ENCODE measurements around the gene IL3RA. TPM values are rescaled to one million over a fixed set of nuclear protein-coding genes. Genes with fewer than 3 reads are reported as not detected.
"Not testable (repeated sequence)": the region's sequence is repeated elsewhere in the genome, so short reads cannot be mapped to it uniquely, and the experiment has no call there.

Gene IL3RA
- total RNA-seq, 2 experiments from 2014 or later, result 0.37 to 0.63 TPM

DNA sequence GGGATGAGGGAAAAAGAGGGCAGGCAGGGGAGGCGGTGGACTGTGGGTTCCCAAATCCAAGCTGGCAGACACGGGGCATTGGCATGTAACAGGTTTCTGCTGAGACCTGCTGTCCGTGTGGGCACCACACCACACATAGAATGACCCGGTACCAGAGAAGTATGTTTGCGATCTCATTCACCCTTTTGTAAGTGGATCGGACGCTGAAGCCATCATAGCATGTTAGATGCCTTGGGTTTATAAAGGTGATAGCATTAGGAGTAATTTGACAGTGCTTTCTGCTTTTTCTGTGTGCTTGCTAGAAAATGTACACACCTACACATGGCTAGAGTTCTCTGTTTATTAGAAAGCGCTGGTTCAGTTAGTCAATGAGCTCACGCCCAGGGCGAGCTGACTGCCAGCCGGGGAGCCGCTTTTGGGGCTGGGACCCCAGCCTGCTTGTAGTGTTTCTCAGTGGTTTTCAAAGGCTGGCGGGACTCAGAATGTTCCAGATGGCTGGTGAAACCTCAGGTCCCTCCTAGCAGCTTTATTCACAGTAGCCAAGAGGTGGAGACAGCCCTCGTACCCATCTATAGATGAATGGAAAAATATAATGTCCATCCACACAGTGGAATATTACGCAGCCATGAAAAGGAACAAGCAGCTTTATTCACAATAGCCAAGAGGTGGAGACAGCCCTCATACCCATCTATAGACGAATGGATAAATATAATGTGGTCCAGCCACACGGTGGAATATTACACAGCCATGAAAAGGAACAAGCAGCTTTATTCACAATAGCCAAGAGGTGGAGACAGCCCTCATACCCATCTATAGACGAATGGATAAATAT is 579 bp downstream of the IL3RA start:
- POLR2A ChIA-PET, result no interaction called here
- H3K36me3 Mint-ChIP-seq (ENCODE audit: low read depth), result no peaks in the 10 kb centered on the region
- peaks cover 5% of the 10 kb centered on the region for H3K9me3 Mint-ChIP-seq (ENCODE audit: low read depth)
- CTCF ChIA-PET, result no interaction called here
- DNase-seq (no peak), ATAC-seq (peak; percentile 49)
- H3K27me3 Mint-ChIP-seq, result peaks cover 16% of the 10 kb centered on the region
- intact Hi-C loops (cut with DNase I, micrococcal nuclease), result no loop called here
- H3K4me1 Mint-ChIP-seq, result peaks cover 11% of the 10 kb centered on the region
- H3K4me3 Mint-ChIP-seq, result peak overlapping the region; percentile 64
- H3K27ac Mint-ChIP-seq, result peak overlapping the region; percentile 34

DNA sequence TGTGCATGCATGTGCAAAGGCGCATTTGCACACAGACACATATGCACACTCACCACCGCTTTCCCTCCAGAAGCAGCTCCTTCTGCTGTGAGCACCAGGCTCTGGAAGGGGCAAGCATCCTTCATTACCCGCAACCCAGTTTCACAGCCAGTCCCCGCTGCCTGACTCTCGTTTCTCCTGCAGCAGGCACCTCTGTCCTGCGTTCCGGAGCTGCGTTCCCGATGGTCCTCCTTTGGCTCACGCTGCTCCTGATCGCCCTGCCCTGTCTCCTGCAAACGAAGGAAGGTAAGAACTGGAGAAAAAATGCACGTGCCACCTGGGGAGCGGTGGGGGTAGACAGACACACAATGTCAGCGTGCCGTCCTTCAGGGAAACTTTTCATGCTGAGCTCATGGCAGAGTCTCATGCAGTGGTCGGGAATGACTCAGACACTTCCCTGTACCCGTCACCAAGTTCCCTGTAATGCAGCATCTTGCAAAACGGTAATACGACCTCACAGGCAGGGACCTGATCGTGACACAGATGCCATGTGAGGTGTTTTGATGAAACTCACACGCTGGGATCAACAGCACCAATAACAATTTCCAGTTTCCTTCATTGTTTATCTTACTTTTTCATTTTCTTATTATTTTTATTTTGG is 5.1 kb downstream of the IL3RA start:
- no peak overlapping the region for H3K27ac Mint-ChIP-seq
- peaks cover 8% of the 10 kb centered on the region for H3K27me3 Mint-ChIP-seq
- peaks cover 6% of the 10 kb centered on the region for H3K4me1 Mint-ChIP-seq
- POLR2A ChIA-PET, result no interaction called here
- CTCF ChIA-PET, result no interaction called here
- no peaks in the 10 kb centered on the region for H3K36me3 Mint-ChIP-seq (ENCODE audit: low read depth)
- intact Hi-C loops (cut with DNase I, micrococcal nuclease), result no loop called here
- no peak overlapping the region for H3K4me3 Mint-ChIP-seq
- DNase-seq (no peak), ATAC-seq (no peak)
- H3K9me3 Mint-ChIP-seq (ENCODE audit: low read depth), result peaks cover 5% of the 10 kb centered on the region

DNA sequence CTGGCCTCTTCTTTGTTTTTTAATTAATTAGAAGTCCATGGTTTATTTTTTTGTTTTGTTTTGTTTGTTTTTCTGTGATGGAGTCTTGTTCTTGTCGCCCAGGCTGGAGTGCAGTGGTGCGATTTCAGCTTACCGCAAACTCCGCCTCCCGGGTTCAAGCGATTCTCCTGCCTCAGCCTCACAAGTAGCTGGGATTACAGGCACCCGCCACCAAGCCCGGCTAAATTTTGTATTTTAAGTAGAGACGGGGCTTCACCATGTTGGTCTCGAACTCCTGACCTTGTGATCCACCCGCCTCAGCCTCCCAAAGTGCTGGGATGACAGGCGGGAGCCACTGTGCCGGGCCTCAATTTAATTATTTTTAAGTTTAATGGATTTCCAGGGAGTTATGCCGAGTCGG is 13.0 kb downstream of the IL3RA start:
- DNase-seq; POLR2A ChIA-PET; H3K9me3 Mint-ChIP-seq (ENCODE audit: low read depth); H3K4me3 Mint-ChIP-seq; H3K4me1 Mint-ChIP-seq; ATAC-seq; CTCF ChIA-PET; H3K36me3 Mint-ChIP-seq (ENCODE audit: low read depth); H3K27me3 Mint-ChIP-seq; H3K27ac Mint-ChIP-seq; intact Hi-C loops (cut with DNase I, micrococcal nuclease): not testable (repeated sequence)

DNA sequence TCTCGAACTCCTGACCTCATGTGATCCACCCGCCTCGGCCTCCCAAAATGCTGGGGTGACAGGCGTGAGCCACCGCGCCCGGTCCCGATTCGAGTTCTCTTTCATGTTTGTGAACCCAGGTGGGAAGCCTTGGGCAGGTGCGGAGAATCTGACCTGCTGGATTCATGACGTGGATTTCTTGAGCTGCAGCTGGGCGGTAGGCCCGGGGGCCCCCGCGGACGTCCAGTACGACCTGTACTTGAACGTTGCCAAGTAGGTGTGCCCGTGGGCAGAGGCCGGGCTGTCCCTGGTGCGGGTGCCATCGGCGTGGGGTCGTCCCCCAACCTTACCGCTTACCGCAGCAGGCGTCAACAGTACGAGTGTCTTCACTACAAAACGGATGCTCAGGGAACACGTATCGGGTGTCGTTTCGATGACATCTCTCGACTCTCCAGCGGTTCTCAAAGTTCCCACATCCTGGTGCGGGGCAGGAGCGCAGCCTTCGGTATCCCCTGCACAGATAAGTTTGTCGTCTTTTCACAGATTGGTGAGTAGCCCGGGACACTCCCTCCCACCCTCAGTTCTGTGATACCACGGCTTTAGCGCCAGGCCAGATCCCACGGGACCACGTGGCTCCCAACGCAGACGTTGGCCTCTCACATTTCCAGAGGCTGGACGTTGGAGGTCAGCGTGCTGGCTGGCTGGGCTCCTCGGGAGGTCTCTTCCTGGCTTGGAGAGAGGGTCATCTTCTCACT is 15.6 kb downstream of the IL3RA start:
- intact Hi-C loops (cut with DNase I, micrococcal nuclease), result no loop called here
- DNase-seq (no peak), ATAC-seq (no peak)
- Mint-ChIP-seq H3K36me3 (ENCODE audit: low read depth) (no peaks in the 10 kb centered on the region), H3K27ac (no peak overlapping the region), H3K27me3 (no peaks in the 10 kb centered on the region), H3K9me3 (ENCODE audit: low read depth) (no peaks in the 10 kb centered on the region), H3K4me1 (peaks cover 3% of the 10 kb centered on the region), H3K4me3 (no peak overlapping the region)
- POLR2A ChIA-PET, result no interaction called here
- CTCF ChIA-PET, result no interaction called here

DNA sequence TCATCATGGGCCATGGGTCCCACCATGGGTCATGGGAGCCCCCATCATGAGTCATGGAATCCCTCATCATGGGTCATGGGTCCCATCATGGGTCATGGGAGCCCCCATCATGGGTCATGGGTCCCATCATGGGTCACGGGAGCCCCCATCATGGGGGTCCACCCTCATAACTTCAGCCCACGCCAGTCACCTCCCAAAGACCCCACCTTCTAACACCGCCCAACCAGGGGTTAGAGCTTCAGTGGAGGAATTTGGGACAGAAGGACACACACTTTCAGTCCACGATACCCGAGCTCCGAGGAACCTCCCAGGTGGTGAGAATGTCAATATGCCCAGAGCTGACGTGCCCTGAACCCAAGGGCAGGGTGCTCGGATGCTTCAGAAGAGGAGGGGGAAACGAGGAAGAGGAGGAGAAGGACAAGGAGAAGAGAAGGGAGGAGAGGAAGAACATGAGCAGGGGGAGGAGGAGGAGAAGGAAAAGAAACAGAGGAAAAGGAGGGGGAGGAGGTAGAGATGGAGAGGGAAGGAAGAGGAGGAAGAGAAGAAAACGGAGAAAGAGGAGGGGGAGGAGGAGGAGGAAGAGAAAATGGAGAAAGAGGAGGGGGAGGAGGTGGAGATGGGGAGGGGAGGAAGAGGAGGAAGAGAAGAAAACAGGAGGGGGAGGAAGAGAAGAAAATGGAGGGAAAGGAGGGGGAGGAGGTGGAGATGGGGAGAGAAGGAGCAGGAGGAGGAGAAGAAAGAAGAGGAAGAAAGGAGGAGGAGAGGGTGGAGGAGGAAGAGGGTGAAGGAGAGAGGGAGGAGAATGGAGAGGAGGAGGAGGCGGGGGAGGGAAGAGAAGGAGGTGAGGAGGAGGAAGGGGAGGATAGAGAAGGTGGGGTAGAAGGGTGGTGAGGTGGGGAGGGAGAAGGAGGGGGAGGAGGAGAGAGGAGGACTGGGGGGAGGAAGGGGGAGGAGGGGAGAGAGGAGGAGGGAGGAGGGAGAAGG is 17.7 kb downstream of the IL3RA start:
- Mint-ChIP-seq H3K27ac (no peak overlapping the region), H3K36me3 (ENCODE audit: low read depth) (peaks cover 13% of the 10 kb centered on the region), H3K9me3 (ENCODE audit: low read depth) (peaks cover 4% of the 10 kb centered on the region), H3K4me1 (peaks cover 3% of the 10 kb centered on the region), H3K27me3 (no peaks in the 10 kb centered on the region), H3K4me3 (no peak overlapping the region)
- CTCF ChIA-PET, result no interaction called here
- no peak for DNase-seq
- intact Hi-C loops (cut with DNase I, micrococcal nuclease), result no loop called here
- POLR2A ChIA-PET, result no interaction called here
- no peak for ATAC-seq

DNA sequence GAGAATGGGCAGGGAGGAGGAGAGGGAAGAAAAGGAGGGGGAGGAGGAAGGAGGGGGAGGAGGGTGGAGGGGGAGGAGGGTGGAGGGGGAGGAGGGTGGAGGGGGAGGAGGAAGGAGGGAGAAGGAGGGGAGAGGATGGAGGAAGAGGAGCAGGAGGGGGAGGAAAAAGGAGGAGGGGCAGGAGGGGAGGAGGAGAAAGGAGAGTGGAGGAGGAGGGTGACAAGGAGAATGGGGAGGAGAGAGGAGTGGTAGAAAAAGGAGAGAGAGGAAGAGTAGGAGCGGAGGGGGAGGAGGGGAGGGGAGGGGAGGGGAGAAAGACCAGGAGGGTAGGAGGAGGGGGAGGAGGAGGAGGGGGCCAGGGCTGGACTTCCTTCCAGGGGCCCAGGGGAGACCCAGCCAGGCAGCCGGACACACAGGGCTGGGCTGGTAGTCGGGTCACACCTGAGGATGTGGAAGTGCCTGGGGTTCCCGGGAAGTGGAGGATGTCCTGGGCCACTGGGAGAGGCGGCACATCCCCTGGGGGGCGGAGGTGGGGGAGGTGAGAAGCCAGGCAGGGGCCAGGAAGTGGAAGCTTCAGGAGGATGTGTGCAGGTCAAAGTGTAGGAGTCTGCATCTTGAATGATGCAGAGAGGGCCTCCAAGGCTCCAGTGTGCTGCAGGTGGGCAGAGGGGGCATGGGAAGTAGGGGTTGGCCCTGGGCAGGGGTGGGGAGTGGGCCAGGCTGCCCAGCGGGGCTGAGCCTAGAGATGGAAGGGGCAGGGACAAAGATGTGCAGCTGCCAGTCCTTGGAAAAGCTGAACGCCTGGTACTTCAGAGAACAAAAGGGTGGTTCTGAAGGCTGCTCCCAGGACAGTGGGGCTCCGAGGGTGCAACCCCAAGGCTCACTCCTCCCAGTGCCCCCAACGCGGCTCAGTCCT is 18.8 kb downstream of the IL3RA start:
- no peak overlapping the region for H3K4me3 Mint-ChIP-seq
- DNase-seq (no peak), ATAC-seq (peak; percentile 26)
- ChIA-PET CTCF (no interaction called here), POLR2A (no interaction called here)
- H3K4me1 Mint-ChIP-seq, result peaks cover 3% of the 10 kb centered on the region
- H3K9me3 Mint-ChIP-seq (ENCODE audit: low read depth), result peaks cover 6% of the 10 kb centered on the region
- H3K27me3 Mint-ChIP-seq, result no peaks in the 10 kb centered on the region
- peaks cover 20% of the 10 kb centered on the region for H3K36me3 Mint-ChIP-seq (ENCODE audit: low read depth)
- intact Hi-C loops (cut with DNase I, micrococcal nuclease), result no loop called here
- H3K27ac Mint-ChIP-seq, result no peak overlapping the region

DNA sequence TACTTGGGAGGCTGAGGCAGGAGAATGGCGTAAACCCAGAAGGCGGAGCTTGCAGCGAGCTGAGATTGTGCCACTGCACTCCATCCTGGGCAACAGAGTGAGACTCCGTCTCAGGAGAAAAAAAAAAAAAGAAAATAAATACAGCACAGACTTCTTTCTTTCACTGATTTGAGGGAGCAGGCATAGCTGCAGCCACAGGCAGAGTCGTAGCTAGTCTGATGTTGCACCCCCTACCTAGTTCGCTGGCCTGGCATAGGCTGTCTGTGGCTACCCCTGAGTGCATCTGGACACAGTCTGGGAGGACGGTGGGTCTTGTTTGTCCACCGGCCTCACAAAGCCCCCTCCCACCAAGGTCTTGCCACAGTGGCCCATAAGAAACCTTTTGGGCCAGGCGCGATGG is 21.4 kb downstream of the IL3RA start:
- Mint-ChIP-seq H3K9me3 (ENCODE audit: low read depth) (peaks cover 6% of the 10 kb centered on the region), H3K36me3 (ENCODE audit: low read depth) (peaks cover 28% of the 10 kb centered on the region), H3K4me1 (peaks cover 6% of the 10 kb centered on the region), H3K27ac (no peak overlapping the region), H3K27me3 (no peaks in the 10 kb centered on the region), H3K4me3 (no peak overlapping the region)
- DNase-seq (no peak), ATAC-seq (no peak)
- ChIA-PET CTCF (no interaction called here), POLR2A (no interaction called here)
- intact Hi-C loops (cut with DNase I, micrococcal nuclease), result no loop called here

DNA sequence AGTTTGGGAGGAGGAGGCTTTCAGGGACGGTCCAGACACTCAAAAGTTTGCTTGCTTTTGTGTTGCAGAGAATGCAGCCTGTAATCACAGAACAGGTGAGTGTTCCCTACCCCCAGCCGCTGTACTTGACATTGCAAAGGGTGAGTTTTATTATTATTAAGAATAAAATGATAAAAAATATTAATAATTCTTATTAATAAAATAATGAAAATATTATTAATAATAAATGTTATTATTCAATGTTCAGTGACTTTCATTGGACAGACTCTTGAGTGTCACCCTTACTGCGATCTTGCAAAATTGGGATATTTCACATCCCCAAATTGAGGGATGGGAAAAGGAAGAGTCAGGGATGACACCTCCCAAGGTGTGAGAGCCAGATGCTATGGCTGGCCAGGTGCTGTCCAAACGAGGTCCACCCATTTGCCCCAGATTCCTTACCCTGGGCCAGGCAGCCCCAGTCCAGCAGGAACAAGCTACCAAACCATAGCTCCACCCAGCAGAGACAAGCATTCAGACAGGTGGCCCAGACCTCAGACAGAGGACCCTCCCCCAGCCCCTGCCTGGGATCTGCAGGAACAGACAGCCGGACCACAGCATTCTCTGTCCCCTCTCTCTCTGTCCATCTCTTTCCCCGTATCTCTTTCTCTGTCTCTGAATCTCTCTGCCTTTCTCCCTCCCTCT is 22.4 kb downstream of the IL3RA start:
- intact Hi-C loops (cut with DNase I, micrococcal nuclease), result no loop called here
- ChIA-PET CTCF (no interaction called here), POLR2A (no interaction called here)
- ATAC-seq (peak; percentile 51), DNase-seq (no peak)
- Mint-ChIP-seq H3K36me3 (ENCODE audit: low read depth) (peaks cover 28% of the 10 kb centered on the region), H3K27ac (no peak overlapping the region), H3K9me3 (ENCODE audit: low read depth) (peaks cover 6% of the 10 kb centered on the region), H3K27me3 (no peaks in the 10 kb centered on the region), H3K4me3 (no peak overlapping the region), H3K4me1 (peaks cover 6% of the 10 kb centered on the region)

DNA sequence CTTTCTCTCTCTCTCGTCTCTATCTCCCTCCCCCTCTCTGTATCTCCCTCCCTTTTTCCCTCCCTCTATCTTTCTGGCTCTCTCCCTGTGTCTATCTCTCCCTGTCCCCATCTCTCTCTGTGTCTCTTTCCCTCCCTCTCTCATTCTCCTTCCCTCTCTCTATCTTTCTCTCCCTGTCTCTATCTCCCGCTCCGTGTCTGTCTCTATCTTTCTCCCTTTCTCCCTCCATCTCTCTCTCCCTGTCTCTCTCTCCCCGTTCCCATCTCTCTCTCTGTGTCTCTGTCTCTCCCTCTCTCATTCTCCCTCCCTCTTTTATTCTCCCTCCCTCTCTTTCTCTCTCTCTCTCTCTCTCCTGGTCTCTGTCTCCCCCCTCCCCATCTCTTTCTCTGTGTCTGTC is 22.9 kb downstream of the IL3RA start:
- Mint-ChIP-seq H3K4me3 (no peak overlapping the region), H3K9me3 (ENCODE audit: low read depth) (peaks cover 6% of the 10 kb centered on the region), H3K36me3 (ENCODE audit: low read depth) (peaks cover 28% of the 10 kb centered on the region), H3K27ac (no peak overlapping the region), H3K27me3 (no peaks in the 10 kb centered on the region), H3K4me1 (peaks cover 3% of the 10 kb centered on the region)
- ATAC-seq (peak; percentile 32), DNase-seq (no peak)
- intact Hi-C loops (cut with DNase I, micrococcal nuclease), result no loop called here
- ChIA-PET CTCF (no interaction called here), POLR2A (no interaction called here)

DNA sequence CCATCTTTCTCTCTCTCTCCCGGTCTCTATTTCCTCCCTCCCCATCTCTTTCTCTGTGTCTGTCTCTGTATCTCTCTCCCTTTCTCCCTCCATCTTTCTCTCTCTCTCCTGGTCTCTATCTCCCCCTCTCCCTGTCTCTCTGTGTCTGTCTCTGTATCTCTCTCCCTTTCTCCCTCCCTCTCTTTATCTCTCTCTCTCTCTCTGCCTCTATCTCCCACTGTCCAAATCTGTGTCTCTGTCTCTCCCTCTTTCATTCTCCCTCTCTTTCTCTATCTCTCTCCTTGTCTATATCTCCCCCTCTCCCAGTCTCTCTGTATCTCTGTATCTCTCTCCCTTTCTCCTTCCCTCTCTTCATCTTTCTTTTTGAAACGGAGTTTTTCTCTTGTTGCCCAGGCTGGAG is 23.6 kb downstream of the IL3RA start:
- Mint-ChIP-seq H3K27me3 (no peaks in the 10 kb centered on the region), H3K27ac (no peak overlapping the region), H3K4me1 (peaks cover 3% of the 10 kb centered on the region), H3K36me3 (ENCODE audit: low read depth) (peaks cover 31% of the 10 kb centered on the region), H3K9me3 (ENCODE audit: low read depth) (peaks cover 6% of the 10 kb centered on the region), H3K4me3 (no peak overlapping the region)
- intact Hi-C loops (cut with DNase I, micrococcal nuclease), result no loop called here
- ATAC-seq (no peak), DNase-seq (no peak)
- POLR2A ChIA-PET, result no interaction called here
- CTCF ChIA-PET, result no interaction called here
